Pancreas (tissue), 10 donors: Measurements from ENCODE around the gene MIEN1. TPM values are rescaled to one million over a fixed set of nuclear protein-coding genes. Genes with fewer than 3 reads are reported as not detected.

Source experiments
- ATAC-seq, 4 donors: fragments of 200-7000 bp; cut with Tn5 transposase; one replicate each; pipeline versions ENCODE4 v1.8.0 to v1.9.1; 2020; ENCODE audit warnings: mild to moderate bottlenecking in 4 of 4, moderate library complexity in 4 of 4
- DNase-seq, 6 donors: peaks; one replicate each; pipeline ENCODE4 v3.0.0-alpha.2; 2020
- FAIRE-seq: peaks from 2 replicates; lab custom pipeline; 2012; peaks lifted over from hg19 to GRCh38; lab: Jason Lieb, UNC
- H3K27ac ChIP-seq, 4 donors: fragments of 200-600 bp; sonication (generic); 1 replicate in 3 of 4; 2 replicates in 1 of 4; pipeline versions ENCODE4 v1.5.0 to v1.8.0; 2020
- H3K27me3 ChIP-seq, 4 donors: fragments of 200-600 bp; one replicate each; pipeline ENCODE4 v1.8.0; 2021
- H3K36me3 ChIP-seq, 3 donors: fragments of 200-600 bp; sonication (generic) in 1 of 3; one replicate each; pipeline versions ENCODE4 v1.5.0 to v1.8.0; 2020 to 2021
- H3K4me1 ChIP-seq, 3 donors: fragments of 200-600 bp; one replicate each; pipeline ENCODE4 v1.8.0; 2021
- H3K4me3 ChIP-seq, 4 donors: fragments of 200-600 bp; sonication (generic) in 2 of 4; one replicate each; pipeline versions ENCODE4 v1.5.0 to v1.8.0; 2020 to 2021
- H3K9me3 ChIP-seq, 4 donors: fragments of 200-600 bp; one replicate each; pipeline ENCODE4 v1.8.0; 2021
- CTCF ChIP-seq, 4 donors: fragments of 200-600 bp; sonication (generic) in 3 of 4; IDR thresholded peaks; one replicate each; pipeline versions ENCODE4 v1.5.0 to v1.8.0; 2021; ENCODE audit warnings: antibody characterized with exemption in 4 of 4
- WGBS, 2 donors: extraction: QIAGEN DNeasy Blood & Tissue Kit; methylation state at CpG; one replicate each; pipeline ENCODE4 v1.1.7; 2013; 5-methylcytosine and 5-hydroxymethylcytosine counted together
- intact Hi-C, 3 donors: fragments of 100-400 bp; cut with DNase I; formaldehyde crosslinking; loops; one replicate each; pipeline versions ENCODE4 v1.11.1 to v1.14.2; 2022
- microRNA-seq, 2 donors: library from miRNA; unstranded; fragments of <30 nt; microRNA quantifications; one replicate each; pipeline versions ENCODE4 to v1.1.0, GENCODE V29; 2019 to 2020
- polyA plus RNA-seq, 2 donors: library from polyadenylated mRNA; stranded (reverse); fragments of 200-250 nt; gene quantifications; one replicate each; pipeline ENCODE4 v1.2.3, GENCODE V29; 2013
- total RNA-seq, 6 donors: library from RNA; stranded (reverse); fragmentation: NEBNext Ultra II Directional in 4 of 6; extraction: Animal tissue kit (Norgen Biotek cat#: 25700) in 4 of 6; gene quantifications; one replicate each; pipeline versions ENCODE4 v1.2.1 to v1.2.4, GENCODE V29; 2021 to 2023
- donor health status: healthy with polysubstance abuse.
- donor health status: DM: no; HTN: no; CAD: no; lungs with moderate emphysema.
- donor health status: DM: no; HTN: no; CAD: no.
- donor health status: control.
- donor health status: control.
- donor health status: Bipolar disorder and iron deficiency.
- donor health status: DM: yes; HTN: yes; CAD: no.
- donor health status: DM: no; HTN: no; CAD: no.
- donor health status: DM: no; HTN: no; CAD: no.
- donor health status: DM: yes; HTN: yes; CAD: no.

The MIEN1 gene
- total and polyA plus RNA-seq, 8 donors, result 17.0 to 75.2 (median 25.3) TPM

- no peak for TF ChIP-seq CTCF (IDR thresholded peaks at IDR 0.05)
- no peaks in the 10 kb centered on the region for H3K9me3 ChIP-seq
- FAIRE-seq, result no peak
- WGBS, 2 donors, result 83 to 87% methylated on average over 12 of the region's 12 CpGs
- no peak overlapping the region for H3K27ac ChIP-seq
- ATAC-seq, result no peak
- H3K4me3 ChIP-seq, result no peak overlapping the region
- intact Hi-C loops, result no loop called here
- peaks cover 0 to 8% (median 5%) of the 10 kb centered on the region in 3 donors for H3K4me1 ChIP-seq
- peaks cover 0 to 4% (median 0%) of the 10 kb centered on the region in 3 donors for H3K36me3 ChIP-seq
- peak in 1 of 6 donors; percentile 26 for DNase-seq
- no peaks in the 10 kb centered on the region for H3K27me3 ChIP-seq
Measured at GRCh38 chr17:39679521-39680192, 50.7 kb downstream of the MIEN1 start.

Small RNA genes lying within 50 kb of the gene (microRNA-seq; reads per million reads assigned to microRNA genes)
- 0.29 to 1.5 reads per million in 2 donors for gene MIR4728

Other genes with a start within 250 kb of the MIEN1 start
- gene NEUROD2, start 122.6 kb downstream of the MIEN1 start, total RNA-seq, result not detected
- under 1 TPM in 1 of 2 donors, not detected in 1; 0.04 TPM for gene NEUROD2, start 122.6 kb downstream of the MIEN1 start, polyA plus RNA-seq
- 10 to 100 TPM; 42.8 to 74.3 (median 62.8) TPM for gene PPP1R1B, start 103.6 kb downstream of the MIEN1 start, total RNA-seq
- 100 to 1,000 TPM in 1 of 2 donors, 10 to 100 TPM in 1; 99.1 to 201 TPM for gene PPP1R1B, start 103.6 kb downstream of the MIEN1 start, polyA plus RNA-seq
- 10 to 100 TPM; 24.4 to 35.7 (median 27.2) TPM for gene STARD3, start 93.4 kb downstream of the MIEN1 start, total RNA-seq
- 10 to 100 TPM; 64.5 to 73.8 TPM for gene STARD3, start 93.4 kb downstream of the MIEN1 start, polyA plus RNA-seq
- gene TCAP, start 65.2 kb downstream of the MIEN1 start, total RNA-seq, result 1 to 10 TPM in 1 of 6 donors, under 1 TPM in 5; 0.13 to 2.0 (median 0.30) TPM
- gene TCAP, start 65.2 kb downstream of the MIEN1 start, polyA plus RNA-seq, result 1 to 10 TPM; 1.1 to 3.0 TPM
- under 1 TPM in 3 of 6 donors, not detected in 3; 0.16 to 0.64 (median 0.23) TPM for gene PNMT, start 62.1 kb downstream of the MIEN1 start, total RNA-seq
- gene PNMT, start 62.1 kb downstream of the MIEN1 start, polyA plus RNA-seq, result 10 to 100 TPM in 1 of 2 donors, 1 to 10 TPM in 1; 3.0 to 11.7 TPM
- 10 to 100 TPM; 19.4 to 33.4 (median 23.1) TPM for gene PGAP3, start 42.5 kb downstream of the MIEN1 start, total RNA-seq
- gene PGAP3, start 42.5 kb downstream of the MIEN1 start, polyA plus RNA-seq, result 10 to 100 TPM; 34.7 to 46.3 TPM
- gene ERBB2, start 30.5 kb downstream of the MIEN1 start, total RNA-seq, result 10 to 100 TPM; 38.7 to 78.9 (median 45.0) TPM
- gene ERBB2, start 30.5 kb downstream of the MIEN1 start, polyA plus RNA-seq, result 10 to 100 TPM; 37.2 to 44.3 TPM
- 10 to 100 TPM; 17.8 to 39.9 (median 26.5) TPM for gene GRB7, start 7.4 kb upstream of the MIEN1 start, total RNA-seq
- gene GRB7, start 7.4 kb upstream of the MIEN1 start, polyA plus RNA-seq, result 10 to 100 TPM; 50.4 to 64.4 TPM
- gene IKZF3, start 133.8 kb upstream of the MIEN1 start, total RNA-seq, result 1 to 10 TPM in 2 of 6 donors, under 1 TPM in 4; 0.32 to 1.2 (median 0.84) TPM
- under 1 TPM; 0.12 to 0.15 TPM for gene IKZF3, start 133.8 kb upstream of the MIEN1 start, polyA plus RNA-seq
- gene ZPBP2, start 137.7 kb upstream of the MIEN1 start, total RNA-seq, result not detected
- not detected for gene ZPBP2, start 137.7 kb upstream of the MIEN1 start, polyA plus RNA-seq
- gene GSDMB, start 188.1 kb upstream of the MIEN1 start, total RNA-seq, result 1 to 10 TPM; 2.5 to 9.9 (median 6.6) TPM
- gene GSDMB, start 188.1 kb upstream of the MIEN1 start, polyA plus RNA-seq, result 10 to 100 TPM; 16.9 to 23.6 TPM
- gene ORMDL3, start 197.1 kb upstream of the MIEN1 start, total RNA-seq, result 10 to 100 TPM; 45.0 to 78.1 (median 61.6) TPM
- gene ORMDL3, start 197.1 kb upstream of the MIEN1 start, polyA plus RNA-seq, result 10 to 100 TPM; 36.4 to 44.0 TPM
- gene LRRC3C, start 197.2 kb upstream of the MIEN1 start, total RNA-seq, result not detected
- gene LRRC3C, start 197.2 kb upstream of the MIEN1 start, polyA plus RNA-seq, result not detected
- gene GSDMA, start 232.5 kb upstream of the MIEN1 start, total RNA-seq, result under 1 TPM in 2 of 6 donors, not detected in 4; 0.09 to 0.73 TPM
- not detected for gene GSDMA, start 232.5 kb upstream of the MIEN1 start, polyA plus RNA-seq